Smooth muscle cell (in vitro differentiated cells): ENCODE results near the gene TSBP1. TPM values are rescaled to one million over a fixed set of nuclear protein-coding genes. Genes with fewer than 3 reads are reported as not detected.

Source experiments
- DNase-seq: peaks from one replicate; lab custom pipeline; 2025; ENCODE audit not compliant: unreplicated experiment; lab: John Stamatoyannopoulos, UW
- H2AFZ ChIP-seq: fragments of 200-600 bp; sonication (generic); 2 replicates; pipeline ENCODE4 v1.6.0; 2016; ENCODE audit warnings: antibody characterized with exemption, low read depth, mild to moderate bottlenecking
- H3F3A ChIP-seq: fragments of 200-600 bp; sonication (generic); 2 replicates; pipeline ENCODE4 v1.6.0; 2017; ENCODE audit warnings: antibody characterized with exemption, low read depth
- H3K27ac ChIP-seq: fragments of 200-600 bp; sonication (generic); 2 replicates; pipeline ENCODE4 v1.5.1; 2016; ENCODE audit warnings: low read depth, mild to moderate bottlenecking
- H3K27me3 ChIP-seq: fragments of 200-600 bp; sonication (generic); 2 replicates; pipeline ENCODE4 v1.6.1; 2016; ENCODE audit warnings: low read depth, mild to moderate bottlenecking
- H3K36me3 ChIP-seq: fragments of 200-600 bp; sonication (generic); 2 replicates; pipeline ENCODE4 v1.5.1; 2016; ENCODE audit warnings: low read depth
- H3K4me1 ChIP-seq: fragments of 200-600 bp; sonication (generic); 2 replicates; pipeline ENCODE4 v1.5.1; 2016; ENCODE audit warnings: low read depth
- H3K4me2 ChIP-seq: fragments of 200-600 bp; sonication (generic); 2 replicates; pipeline ENCODE4 v1.6.0; 2016; ENCODE audit warnings: mild to moderate bottlenecking
- H3K4me3 ChIP-seq: fragments of 200-600 bp; sonication (generic); 2 replicates; pipeline ENCODE4 v1.5.1; 2016; ENCODE audit warnings: mild to moderate bottlenecking
- H3K79me2 ChIP-seq: fragments of 200-600 bp; sonication (generic); 2 replicates; pipeline ENCODE4 v1.6.0; 2016; ENCODE audit warnings: low read depth, mild to moderate bottlenecking
- H3K9ac ChIP-seq: fragments of 200-600 bp; sonication (generic); 2 replicates; pipeline ENCODE4 v1.6.0; 2016; ENCODE audit warnings: low read depth
- H3K9me3 ChIP-seq: fragments of 200-600 bp; sonication (generic); replicated peaks from 2 replicates; pipeline ENCODE4 v1.5.1; 2016; ENCODE audit warnings: low read depth
- H4K20me1 ChIP-seq: fragments of 200-600 bp; sonication (generic); 2 replicates; pipeline ENCODE4 v1.6.0; 2016; ENCODE audit warnings: low read depth
- CTCF ChIP-seq: fragments of 200-600 bp; sonication (generic); IDR thresholded peaks from 2 replicates; pipeline ENCODE4 v1.5.1; 2017; ENCODE audit warnings: borderline replicate concordance, mild to moderate bottlenecking, antibody characterized with exemption; ENCODE audit not compliant: insufficient read depth, poor library complexity, severe bottlenecking
- WGBS: methylation state at CpG from one replicate; pipeline ENCODE4 v1.1.7; 2016; ENCODE audit warnings: low lambda C conversion rate; 5-methylcytosine and 5-hydroxymethylcytosine counted together
- polyA plus RNA-seq: library from polyadenylated mRNA; unstranded; fragments of >200 nt; fragmentation: Nextera tagmentation; extraction: Ambion mirVana; gene quantifications from 2 replicates; pipeline ENCODE4 v1.2.1, GENCODE V29; 2016
- total RNA-seq: library from RNA; depleted of rRNA; stranded (reverse); fragments of >200 nt; gene quantifications from 2 replicates; pipeline ENCODE4 v1.2.3, GENCODE V29; 2014

Gene TSBP1
- total and polyA plus RNA-seq, 2 experiments from 2014 or later = not detected

- no peak for TF ChIP-seq CTCF
- no peak overlapping the region for H3K27ac ChIP-seq
- no peak overlapping the region for H2AFZ ChIP-seq
- H3K4me1 ChIP-seq = no peaks in the 10 kb centered on the region
- H3K36me3 ChIP-seq = no peaks in the 10 kb centered on the region
- no peaks in the 10 kb centered on the region for H4K20me1 ChIP-seq
- H3K4me3 ChIP-seq = no peak overlapping the region
- no peak overlapping the region for H3K4me2 ChIP-seq
- no peaks in the 10 kb centered on the region for H3F3A ChIP-seq
- H3K9me3 ChIP-seq = no peaks in the 10 kb centered on the region
- H3K27me3 ChIP-seq = no peaks in the 10 kb centered on the region
- DNase-seq = no peak
- WGBS = 53% methylated on average over 1 of the region's 1 CpG
- no peaks in the 10 kb centered on the region for H3K79me2 ChIP-seq
- no peak overlapping the region for H3K9ac ChIP-seq
Measured at GRCh38 chr6:32355018-32355417, 16.7 kb downstream of the TSBP1 start.

GRCh38 chr6:32353348-32353747, 18.4 kb downstream of the TSBP1 start:
- Histone ChIP-seq H3F3A (no peaks in the 10 kb centered on the region), H3K27ac (no peak overlapping the region), H3K4me3 (no peak overlapping the region), H2AFZ (no peak overlapping the region), H3K79me2 (no peaks in the 10 kb centered on the region), H3K27me3 (peaks cover 5% of the 10 kb centered on the region), H4K20me1 (no peaks in the 10 kb centered on the region), H3K4me1 (no peaks in the 10 kb centered on the region), H3K36me3 (no peaks in the 10 kb centered on the region), H3K4me2 (no peak overlapping the region), H3K9ac (no peak overlapping the region), H3K9me3 (no peaks in the 10 kb centered on the region)
- no peak for TF ChIP-seq CTCF
- no peak for DNase-seq
- WGBS = 79% methylated on average over 2 of the region's 2 CpGs

- H4K20me1 ChIP-seq = no peaks in the 10 kb centered on the region
- H3K9ac ChIP-seq = no peak overlapping the region
- H3K36me3 ChIP-seq = no peaks in the 10 kb centered on the region
- no peaks in the 10 kb centered on the region for H3F3A ChIP-seq
- H3K4me3 ChIP-seq = no peak overlapping the region
- TF ChIP-seq CTCF = no peak
- no peak overlapping the region for H3K27ac ChIP-seq
- no peaks in the 10 kb centered on the region for H3K27me3 ChIP-seq
- no peaks in the 10 kb centered on the region for H3K79me2 ChIP-seq
- no peak overlapping the region for H3K4me2 ChIP-seq
- H3K4me1 ChIP-seq = no peaks in the 10 kb centered on the region
- no peak overlapping the region for H2AFZ ChIP-seq
- WGBS = 79% methylated on average over 2 of the region's 2 CpGs
- H3K9me3 ChIP-seq = no peaks in the 10 kb centered on the region
- no peak for DNase-seq
Measured at GRCh38 chr6:32340242-32340641, 31.5 kb downstream of the TSBP1 start.

GRCh38 chr6:32337186-32337805, 34.4 kb downstream of the TSBP1 start:
- WGBS = 72% methylated on average over 4 of the region's 4 CpGs

More at GRCh38 chr6:32337186-32337805, 34.4 kb downstream of the TSBP1 start:
- no peak for DNase-seq
- Histone ChIP-seq H2AFZ (no peak overlapping the region), H3K79me2 (no peaks in the 10 kb centered on the region), H3K4me3 (no peak overlapping the region), H3K4me2 (no peak overlapping the region), H3K36me3 (no peaks in the 10 kb centered on the region), H3K9me3 (no peaks in the 10 kb centered on the region), H3K27ac (no peak overlapping the region), H3K27me3 (no peaks in the 10 kb centered on the region), H3K4me1 (no peaks in the 10 kb centered on the region), H3F3A (no peaks in the 10 kb centered on the region), H3K9ac (no peak overlapping the region), H4K20me1 (no peaks in the 10 kb centered on the region)
- TF ChIP-seq CTCF = no peak
